Activated T-helper 1 cell treated with anti-CD3 and anti-CD28 coated beads, Interleukin-2, amount 50 U/mL, for 16 hours (primary cell): ENCODE data around the gene DNAH9.
"Not testable (repeated sequence)": the region's sequence is repeated elsewhere in the genome, so short reads cannot be mapped to it uniquely, and the experiment has no call there.

ENCODE experiments used
- DNase-seq, 2 donors: peaks; one replicate each; pipeline ENCODE4 v3.0.0-alpha.2; 2020; ENCODE audit warnings: low read depth in 1 of 2, low spot score in 1 of 2

Gene DNAH9

GRCh38 chr17:11908711-11909146, 310.5 kb downstream of the DNAH9 start:
- DNase-seq = no peak

DNA sequence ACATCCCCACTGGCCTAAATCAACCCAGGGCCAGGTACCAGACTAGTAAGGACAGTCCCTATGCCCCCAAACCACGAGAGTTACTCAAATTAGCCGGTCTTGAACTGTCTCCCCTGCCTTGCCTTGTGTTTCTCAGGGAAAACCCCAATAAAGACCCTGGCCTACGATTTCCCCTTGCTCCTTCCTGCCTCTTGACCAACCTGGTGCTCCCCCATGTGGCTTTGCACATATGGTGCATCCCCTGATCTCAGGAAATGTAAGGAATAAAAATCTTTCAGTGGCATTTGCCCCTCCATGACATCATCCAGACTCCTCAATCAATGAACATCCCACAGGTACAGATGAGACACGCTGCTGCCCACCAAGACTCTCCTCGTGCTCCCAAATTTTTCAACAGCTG, 311.1 kb downstream of the DNAH9 start:
- DNase-seq = no peak

GRCh38 chr17:11916091-11916490, 317.8 kb downstream of the DNAH9 start:
- no peak for DNase-seq

DNA sequence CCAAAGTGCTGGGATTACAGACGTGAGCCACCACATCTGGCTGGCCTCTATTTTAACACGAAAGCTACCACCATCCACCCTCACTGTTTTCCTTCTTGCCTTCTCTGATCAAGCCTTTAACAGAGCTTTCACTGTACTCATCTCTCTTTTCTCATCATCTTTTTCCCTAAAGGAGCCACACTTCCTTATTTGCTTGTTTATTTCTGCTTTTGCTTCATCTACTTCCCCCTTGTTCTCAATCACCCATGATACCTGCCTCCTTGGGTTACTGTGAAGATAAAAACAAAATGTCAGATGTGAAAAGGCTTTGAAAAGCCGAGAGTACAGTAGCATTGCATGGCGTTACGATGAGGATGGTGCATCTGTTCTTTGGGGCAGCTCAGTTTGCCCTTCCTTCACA, 319.1 kb downstream of the DNAH9 start:
- no peak for DNase-seq

GRCh38 chr17:11921296-11921695, 323.0 kb downstream of the DNAH9 start:
- no peak for DNase-seq

DNA sequence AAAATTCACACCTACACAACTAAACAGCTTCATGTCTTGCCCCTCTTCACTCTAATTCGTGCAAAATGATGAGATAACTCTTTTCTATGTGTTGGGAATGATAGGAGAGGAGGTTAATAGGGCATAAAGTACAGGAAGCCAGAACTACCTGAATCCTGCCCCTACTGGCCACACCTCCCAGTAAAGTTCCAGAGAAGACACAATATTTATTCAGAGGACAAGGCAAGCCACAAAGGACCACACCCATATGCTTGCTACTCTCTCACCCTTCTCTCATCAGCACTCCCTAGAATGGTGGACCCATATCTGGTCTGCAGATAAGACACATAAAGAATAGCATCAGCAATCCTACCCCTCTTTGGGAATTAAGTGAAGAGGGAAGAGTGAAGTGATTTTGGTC, 324.4 kb downstream of the DNAH9 start:
- no peak for DNase-seq

- no peak for DNase-seq
Observed at GRCh38 chr17:11924076-11924475, 325.8 kb downstream of the DNAH9 start.

DNA sequence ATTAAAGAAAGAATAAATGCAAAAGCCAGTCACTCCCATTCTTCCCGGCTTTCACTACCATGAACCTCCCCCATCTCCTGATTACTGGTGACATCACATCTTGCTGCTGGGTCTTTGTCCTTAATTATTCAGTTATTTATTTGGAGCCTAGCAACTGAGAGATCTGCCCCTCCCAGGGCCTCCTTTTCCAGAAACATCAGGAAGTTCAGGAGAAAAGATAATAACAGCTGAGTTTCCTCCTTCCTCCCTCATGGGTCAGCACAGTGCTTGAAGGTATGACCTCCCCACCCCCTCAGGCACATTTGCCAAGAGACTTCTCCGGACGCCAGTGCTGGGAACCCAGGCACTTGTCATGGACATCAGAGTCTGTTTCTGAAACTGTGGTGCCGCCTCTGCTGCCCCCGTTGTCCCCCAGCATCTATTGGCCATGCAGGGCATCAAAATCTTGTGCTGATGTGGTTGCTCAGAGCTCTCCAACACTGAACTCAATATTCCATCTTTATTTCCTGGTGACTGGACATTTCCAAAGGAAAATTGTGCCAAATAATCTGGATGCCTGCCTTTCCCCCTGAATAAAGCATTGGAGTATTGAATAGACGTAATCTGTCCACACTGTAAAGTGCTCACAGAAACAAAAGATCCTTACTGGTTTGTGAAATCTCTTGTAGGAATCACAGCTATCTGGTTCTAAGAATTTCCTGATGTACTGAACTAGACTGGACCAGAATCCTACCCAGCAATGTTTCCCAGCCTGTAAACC, 327.2 kb downstream of the DNAH9 start:
- DNase-seq = no peak

- DNase-seq = no peak
Observed at GRCh38 chr17:11928436-11928835, 330.2 kb downstream of the DNAH9 start.

GRCh38 chr17:11932337-11932898, 334.1 kb downstream of the DNAH9 start:
- DNase-seq = no peak

GRCh38 chr17:11935734-11936406, 337.6 kb downstream of the DNAH9 start:
- DNase-seq = no peak

DNA sequence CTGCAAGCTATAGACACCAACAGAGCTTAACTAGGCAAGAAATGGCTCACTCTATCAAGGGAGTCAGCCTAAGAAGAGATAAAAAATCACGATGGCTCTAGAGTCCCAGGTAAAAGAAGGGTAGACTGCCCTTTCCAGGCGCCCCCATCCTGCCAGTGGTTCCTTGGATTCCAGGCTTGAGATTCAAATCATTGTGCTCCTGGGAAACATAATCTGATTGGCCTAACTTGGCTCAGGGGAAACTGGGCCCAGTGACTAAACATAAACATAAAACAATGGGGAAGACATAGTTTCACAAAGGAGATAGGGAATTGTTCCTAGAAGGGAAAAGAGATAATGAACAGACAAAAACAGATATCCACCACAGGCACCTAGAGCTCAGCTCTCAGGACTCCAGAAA, 342.6 kb downstream of the DNAH9 start:
- DNase-seq = no peak

DNA sequence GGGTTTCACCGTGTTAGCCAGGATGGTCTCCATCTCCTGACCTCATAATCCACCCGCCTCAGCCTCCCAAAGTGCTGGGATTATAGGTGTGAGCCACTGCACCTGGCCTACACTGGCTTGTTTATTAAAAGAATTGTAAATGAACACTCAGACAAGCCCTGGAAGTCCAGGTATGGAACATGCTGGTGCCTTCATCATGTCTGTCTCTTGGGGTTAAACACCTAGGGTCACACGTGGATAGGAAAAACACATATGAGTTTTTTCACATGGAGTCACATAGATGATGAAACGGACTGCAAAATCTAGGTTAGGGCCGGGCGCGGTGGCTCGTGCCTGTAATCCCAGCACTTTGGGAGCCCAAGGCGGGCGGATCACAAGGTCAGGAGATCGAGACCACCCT, 344.8 kb downstream of the DNAH9 start:
- DNase-seq = not testable (repeated sequence)

- DNase-seq = no peak
Observed at GRCh38 chr17:11943759-11944347, 345.6 kb downstream of the DNAH9 start.

DNA sequence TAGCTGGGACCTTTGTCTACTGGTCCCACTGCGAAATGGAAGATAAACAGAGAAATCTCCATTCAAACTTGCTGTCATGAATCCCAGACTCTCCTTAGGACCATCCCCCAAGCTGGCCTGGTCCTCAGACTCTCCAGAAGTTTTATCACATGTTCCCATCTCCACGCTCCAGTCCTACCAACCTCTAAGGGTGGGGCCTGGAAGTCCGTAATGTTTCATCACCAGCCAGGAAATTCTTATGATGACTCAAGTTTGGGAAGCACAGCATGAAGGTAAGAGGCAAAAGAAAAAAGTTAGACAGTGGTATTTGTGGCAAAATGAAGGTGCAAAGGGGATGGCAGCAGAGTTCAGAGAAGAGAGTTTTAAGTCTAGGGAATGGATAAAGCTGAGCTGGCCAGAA, 346.3 kb downstream of the DNAH9 start:
- no peak for DNase-seq

- no peak for DNase-seq
Observed at GRCh38 chr17:11948789-11949188, 350.5 kb downstream of the DNAH9 start.

DNA sequence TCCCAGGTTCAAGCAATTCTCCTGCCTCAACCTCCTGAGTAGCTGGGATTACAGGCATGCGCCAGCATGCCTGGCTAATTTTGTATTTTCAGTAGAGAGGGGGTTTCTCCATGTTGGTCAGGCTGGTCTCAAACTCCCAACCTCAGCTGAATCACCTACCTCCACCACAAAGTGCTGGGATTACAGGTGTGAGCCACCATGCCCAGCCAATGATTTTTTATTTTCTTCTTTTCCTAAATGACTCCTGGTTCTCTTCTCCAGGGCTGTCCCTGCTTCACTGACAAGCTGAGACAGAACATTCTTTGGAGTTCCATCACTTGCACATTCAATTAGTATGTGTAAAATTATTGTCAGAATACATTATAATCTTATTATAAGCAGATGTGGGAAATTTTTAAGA, 351.3 kb downstream of the DNAH9 start:
- not testable (repeated sequence) for DNase-seq

DNA sequence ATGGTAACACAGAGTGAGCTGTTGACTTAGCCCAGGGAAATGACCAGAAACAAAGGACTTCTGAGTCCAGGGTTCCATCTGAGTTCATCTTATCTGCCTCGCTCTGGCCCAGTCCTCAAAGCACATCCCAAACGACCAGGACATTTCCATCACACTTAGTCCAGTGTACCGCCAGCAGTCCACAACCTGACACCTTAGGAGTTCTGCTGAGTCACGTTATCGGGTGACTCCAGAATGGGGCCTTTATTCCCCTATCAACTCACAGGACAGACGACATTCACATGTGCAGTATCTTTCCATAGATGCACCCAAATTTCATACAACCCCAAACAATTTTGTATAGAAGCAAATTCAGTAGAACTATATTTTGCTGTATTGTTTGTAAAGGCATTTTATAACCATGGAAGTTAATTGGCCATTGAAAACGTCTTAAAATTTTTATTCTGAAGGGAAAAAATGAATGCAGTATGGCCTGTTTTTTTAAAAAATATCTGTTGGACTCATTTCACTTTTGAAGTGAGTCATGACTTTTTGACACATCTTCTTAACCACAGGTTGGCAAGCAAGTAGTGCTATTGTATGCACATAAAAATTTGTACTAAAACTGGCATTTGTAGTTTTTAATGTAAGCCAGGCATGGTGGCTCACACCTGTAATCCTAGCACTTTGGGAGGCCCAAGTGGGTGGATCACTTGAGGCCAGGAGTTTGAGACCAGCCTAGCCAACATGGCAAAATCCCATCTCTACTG, 352.7 kb downstream of the DNAH9 start:
- DNase-seq = no peak

- DNase-seq = no peak
Observed at GRCh38 chr17:11952610-11953009, 354.3 kb downstream of the DNAH9 start.

- no peak for DNase-seq
Observed at GRCh38 chr17:11953924-11954323, 355.7 kb downstream of the DNAH9 start.

DNA sequence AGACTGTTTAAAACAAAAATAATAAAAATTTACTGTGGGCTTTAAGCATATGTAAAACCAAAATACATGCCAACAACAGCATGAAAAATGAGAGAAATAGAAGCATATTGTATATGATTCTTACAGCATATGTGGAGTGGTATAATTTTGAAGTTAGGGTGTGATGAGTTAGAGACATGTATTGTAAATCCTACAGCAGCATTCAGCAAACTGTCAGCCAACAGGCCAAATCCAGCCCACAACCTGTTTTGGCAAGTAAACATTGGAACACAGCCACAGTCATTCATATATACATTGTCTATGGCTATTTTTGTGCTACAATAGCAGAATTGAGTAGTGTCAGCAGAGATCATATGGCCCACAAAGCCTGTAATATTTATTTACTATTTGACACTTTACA, 356.7 kb downstream of the DNAH9 start:
- no peak for DNase-seq
